GM18867 (cell line): ENCODE results near the gene TMIGD2.
A peak's percentile ranks its signal among the peaks of the same experiment; 100 is the strongest.
"Not testable (repeated sequence)": the region's sequence is repeated elsewhere in the genome, so short reads cannot be mapped to it uniquely, and the experiment has no call there.

Experiments used
- ATAC-seq: cut with Tn5 transposase; IDR thresholded peaks from one replicate; pipeline ENCODE4 v1.9.1; 2021; ENCODE audit warnings: mild to moderate bottlenecking, moderate library complexity; ENCODE audit not compliant: unreplicated experiment

The TMIGD2 gene

DNA sequence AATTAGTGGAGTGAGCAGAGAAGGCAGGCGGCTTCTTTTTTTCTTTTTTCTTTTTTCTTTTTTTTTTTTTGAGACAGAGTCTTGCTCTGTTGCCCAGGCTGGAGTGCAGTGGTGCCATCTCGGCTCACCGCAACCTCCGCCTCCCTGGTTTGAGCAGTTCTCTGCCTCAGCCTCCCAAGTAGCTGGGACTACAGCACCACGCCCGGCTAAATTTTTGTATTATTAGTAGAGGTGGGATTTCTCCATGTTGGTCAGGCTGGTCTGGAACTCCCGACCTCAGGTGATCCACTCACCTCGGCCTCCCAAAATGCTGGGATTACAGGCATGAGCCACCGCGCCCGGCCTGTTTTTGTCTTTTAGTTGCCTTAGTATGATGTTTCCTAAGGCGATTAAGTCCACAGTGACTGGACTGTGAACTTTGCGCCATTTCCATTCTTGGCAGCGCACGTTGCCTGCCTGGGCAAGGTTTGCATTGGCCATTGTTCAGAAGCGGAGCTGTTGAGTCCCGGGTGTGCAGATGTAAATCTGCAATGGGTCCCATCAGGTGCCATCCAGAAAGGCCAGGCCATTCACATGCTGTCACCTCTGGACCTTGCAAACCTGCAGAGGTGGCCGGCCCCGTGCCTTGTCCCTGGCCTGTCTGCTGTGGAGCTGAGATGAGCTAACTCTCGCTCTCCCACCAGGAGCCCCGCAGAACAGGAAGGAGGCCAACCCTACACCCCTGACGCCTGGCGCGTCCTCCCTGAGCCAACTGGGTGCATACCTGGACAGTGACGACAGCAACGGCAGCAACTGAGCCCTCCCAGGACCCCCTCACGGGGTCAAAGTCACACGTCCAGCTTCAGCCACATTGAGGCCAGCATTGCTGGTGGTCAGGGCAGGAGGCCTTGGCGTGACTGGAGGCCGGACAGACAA, 34.0 kb downstream of the TMIGD2 start:
- no peak for ATAC-seq

DNA sequence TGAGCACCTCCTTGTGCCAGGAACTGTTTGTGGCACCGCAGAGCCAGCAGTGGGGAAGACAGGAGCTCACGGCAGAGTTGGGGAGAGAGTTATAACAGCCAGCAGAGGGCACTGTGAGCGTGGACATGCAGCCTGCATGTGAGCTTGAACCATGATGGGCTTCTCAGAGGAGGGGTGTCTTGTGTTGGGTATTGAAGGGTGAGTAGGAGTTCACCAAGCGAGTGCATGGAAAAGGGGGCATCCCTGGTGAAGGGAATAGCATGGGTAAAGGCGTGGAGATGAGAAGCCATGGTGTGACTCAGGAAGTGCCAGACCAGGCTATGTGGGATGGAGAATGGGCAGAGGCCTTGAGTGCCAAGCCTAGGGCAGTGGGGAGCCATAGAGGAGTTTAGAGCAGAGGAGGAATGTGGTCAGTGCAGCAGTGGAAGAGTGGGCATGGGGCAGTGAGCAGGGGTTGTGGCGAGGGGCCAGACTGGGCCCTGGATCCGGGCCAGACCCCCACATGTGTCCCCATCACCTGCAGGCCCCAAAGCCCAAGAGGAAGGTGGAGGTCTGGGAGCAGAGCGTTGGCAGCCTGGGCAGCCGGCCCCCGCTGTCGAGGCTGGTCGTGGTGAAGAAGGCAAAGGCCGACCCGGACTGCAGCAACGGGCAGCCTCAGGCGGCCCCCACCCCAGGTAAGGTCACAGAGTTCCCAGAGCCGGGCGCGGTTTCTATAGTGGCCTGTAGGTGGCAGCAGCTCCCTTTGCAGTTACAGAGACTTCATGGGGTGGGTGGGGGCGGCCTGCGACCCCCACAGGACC, 34.9 kb downstream of the TMIGD2 start:
- ATAC-seq = no peak

DNA sequence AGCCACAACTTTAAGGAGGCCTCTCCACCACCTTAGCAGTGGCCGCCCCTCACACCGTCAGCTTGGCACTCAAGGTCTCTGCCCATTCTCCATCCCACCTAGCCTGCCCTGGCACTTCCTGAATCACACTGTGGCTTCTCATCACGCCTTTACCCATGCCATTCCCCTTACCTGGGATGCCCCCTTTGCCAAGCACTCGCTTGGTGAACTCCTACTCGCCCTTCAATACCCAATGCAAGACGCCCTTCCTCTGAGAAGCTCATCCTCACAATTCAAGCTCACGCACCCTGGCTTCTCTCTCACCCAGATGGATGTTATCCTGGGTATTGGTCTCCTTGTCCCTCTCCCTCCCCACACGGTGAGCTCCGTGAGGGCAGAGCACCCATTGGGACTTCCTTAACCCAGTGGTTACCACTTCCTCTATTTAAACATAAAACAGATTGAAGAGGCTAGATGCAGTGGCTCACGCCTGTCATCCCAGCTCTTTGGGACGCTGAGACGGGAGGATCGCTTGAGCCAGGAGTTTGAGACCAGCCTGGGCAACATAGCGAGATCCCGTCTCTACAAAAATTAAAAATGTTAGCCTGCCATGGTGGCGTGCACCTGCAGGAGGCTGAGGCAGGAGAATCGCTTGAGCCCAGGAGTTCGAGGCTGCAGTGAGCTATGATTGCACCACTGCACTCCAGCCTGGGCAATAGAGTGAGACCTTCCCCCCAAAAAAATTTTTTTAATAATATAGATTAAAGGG, 35.8 kb downstream of the TMIGD2 start:
- no peak for ATAC-seq

DNA sequence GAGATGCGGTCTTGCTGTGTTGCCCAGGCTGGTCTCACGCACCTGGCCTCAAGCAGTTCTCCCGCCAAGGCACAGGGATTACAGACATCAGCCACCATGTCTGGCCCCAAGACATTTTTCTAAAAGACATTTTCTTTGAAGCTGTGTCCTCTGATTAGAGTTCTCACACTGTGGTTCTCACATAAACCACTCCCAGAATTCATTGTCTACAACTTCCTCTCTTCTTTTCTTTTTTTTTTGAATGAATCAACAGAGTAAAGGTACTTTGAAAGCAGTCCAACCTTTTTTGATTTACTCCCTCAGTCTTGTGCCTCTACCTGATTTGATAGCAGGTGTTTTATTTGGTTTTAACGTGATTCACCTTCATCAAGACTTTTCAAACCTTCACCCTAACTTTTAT, 37.4 kb downstream of the TMIGD2 start:
- no peak for ATAC-seq

DNA sequence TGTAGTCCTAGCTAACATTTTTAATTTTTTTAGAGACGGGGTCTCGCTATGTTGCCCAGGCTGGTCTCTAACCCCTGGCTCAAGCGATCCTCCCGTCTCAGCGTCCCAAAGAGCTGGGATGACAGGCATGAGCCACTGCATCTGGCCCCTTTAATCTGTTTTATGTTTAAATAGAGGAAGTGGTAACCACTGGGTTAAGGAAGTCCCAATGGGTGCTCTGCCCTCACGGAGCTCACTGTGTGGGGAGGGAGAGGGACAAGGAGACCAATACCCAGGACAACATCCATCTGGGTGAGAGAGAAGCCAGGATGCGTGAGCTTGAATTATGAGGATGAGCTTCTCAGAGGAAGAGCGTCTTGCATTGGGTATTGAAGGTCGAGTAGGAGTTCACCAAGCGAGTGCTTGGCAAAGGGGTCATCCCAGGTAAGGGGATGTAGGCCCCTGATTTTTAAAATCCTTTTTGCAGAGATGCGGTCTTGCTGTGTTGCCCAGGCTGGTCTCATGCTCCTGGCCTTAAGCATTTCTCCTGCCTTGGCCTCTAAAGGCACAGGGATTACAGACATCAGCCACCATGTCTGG, 41.5 kb downstream of the TMIGD2 start:
- no peak for ATAC-seq

DNA sequence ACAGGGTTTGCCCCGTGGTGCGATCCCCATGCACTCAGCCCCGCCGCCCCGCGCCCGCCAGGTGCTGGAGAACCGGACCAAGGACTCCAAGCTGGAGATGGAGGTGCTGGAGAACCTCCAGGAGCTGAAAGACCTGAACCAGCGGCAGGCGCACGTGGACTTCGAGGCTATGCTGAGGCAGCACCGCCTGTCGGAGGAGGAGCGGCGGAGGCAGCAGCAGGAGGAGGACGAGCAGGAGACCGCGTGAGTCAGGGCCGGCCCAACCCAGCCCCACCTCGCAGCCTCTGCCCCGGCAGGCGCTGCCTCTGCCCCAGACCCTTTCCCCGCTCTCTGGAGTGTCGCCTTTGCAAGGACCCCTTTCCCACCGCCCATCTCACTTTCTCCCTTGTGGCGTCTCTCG, 44.0 kb downstream of the TMIGD2 start:
- no peak for ATAC-seq

DNA sequence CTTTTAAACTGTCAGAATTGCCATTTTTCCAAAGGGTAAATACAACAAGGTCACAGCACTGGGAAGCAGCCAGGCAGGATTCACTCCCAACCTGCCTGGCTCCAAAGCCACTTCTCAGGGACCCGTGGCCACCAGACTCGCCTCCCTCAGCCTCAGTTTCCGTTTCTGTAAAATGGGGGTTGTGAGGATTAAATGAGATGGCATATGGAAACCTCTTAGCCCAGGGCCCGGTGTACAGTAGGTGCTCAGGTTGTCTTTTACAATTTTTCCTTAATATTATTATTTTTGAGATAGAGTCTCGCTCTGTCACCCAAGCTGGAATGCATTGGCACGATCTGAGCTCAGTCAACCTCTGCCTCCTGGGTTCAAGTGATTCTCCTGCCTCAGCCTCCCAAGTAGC, 45.2 kb downstream of the TMIGD2 start:
- ATAC-seq = no peak

DNA sequence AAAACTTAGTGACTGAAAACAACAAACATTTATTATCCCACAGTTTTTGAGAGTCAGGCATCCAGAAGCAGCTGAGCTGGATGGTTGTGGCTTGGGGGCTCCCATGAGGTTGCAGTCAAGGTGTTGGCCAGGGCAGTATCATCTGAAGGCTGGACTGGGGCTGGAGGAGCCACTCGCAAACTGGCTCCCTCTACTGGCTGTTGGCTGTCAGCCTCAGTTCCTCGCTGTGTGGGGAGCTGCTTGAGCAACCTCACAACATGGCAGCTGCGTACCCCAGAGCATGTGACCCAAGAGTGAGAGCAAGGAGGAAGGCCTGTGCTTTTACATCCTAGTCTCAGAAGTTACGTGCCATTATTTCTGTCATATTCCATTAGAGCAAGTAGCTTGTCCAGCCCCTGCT, 45.6 kb downstream of the TMIGD2 start:
- no peak for ATAC-seq

DNA sequence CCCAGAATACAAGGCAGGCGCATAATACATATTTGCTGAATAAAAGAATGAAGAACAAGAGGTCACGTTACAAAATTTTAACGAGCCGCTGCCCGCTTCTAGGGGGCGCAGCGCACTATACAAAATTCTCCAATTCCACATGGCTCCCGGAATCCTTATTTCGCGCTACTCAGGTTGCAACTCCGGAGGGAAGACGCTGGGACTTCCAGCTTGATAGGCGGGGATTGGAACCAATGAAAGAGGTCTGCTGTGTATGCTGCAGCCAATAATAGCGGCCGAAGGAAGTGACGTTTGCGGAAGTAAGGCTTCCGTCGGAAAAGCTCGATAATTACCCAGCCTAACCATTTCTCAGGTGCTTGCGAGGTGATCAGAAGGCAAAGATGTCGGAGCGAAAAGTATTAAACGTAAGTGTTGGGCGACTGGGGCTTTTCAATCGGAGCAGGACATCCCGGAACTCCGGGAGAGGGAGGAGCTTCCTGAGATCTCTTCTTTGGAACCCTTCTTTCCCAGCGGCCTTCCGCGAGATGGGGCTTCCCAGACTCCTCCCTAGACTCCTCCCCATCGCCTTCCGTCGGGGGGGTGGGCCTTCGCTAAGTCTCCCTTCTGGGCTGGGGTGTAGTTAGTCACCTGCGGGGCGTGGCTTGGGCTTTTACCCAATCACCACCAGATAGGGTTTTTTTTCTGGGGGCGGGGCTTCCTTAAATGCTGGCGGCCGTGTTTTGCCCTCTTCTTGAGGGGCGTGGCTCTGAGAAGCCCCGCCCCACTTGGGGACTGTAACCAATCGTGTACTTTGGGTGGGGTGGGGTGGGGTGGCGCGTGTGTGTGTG, 55.2 kb downstream of the TMIGD2 start, which contains the start of gene YJU2:
Gene YJU2 (plus strand): TSS at position 314 of the 827 bp plus-strand sequence. CDS start 67 bp downstream, at position 381.
- peak; percentile 81 for ATAC-seq

DNA sequence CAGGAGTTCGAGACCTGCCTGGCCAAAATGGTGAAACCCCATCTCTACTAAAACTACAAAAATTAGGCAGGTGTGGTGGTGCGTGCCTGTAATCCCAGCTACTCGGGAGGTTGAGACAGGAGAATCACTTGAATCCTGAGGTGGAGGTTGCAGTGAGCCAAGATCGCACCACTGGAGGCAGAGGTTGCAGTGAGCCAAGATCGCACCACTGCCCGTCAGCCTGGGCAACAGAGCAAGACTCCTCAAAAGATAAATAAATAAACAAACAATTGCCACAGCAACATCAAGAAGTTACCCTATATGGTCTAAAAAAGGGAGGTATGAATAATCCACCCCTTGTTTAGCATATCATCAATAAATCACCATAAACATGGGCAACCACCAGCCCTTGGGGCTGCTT, 56.3 kb downstream of the TMIGD2 start:
- ATAC-seq = not testable (repeated sequence)
